Bronchial epithelial cell (primary cell): Measurements from ENCODE around the gene CYB5R3. TPM values are rescaled to one million over a fixed set of nuclear protein-coding genes. Genes with fewer than 3 reads are reported as not detected.
"Not testable (repeated sequence)": the region's sequence is repeated elsewhere in the genome, so short reads cannot be mapped to it uniquely, and the experiment has no call there.

Experiments
- DNase-seq: peaks from one replicate; pipeline ENCODE4 v3.0.0-alpha.2; 2010; ENCODE audit warnings: low read depth
- FAIRE-seq: peaks from 2 replicates; lab custom pipeline; 2011; peaks lifted over from hg19 to GRCh38; lab: Jason Lieb, UNC
- H3K27me3 ChIP-seq: 2 replicates; pipeline ENCODE4 v1.5.1; 2011; ENCODE audit warnings: low read length; ENCODE audit not compliant: control insufficient read depth, insufficient read depth
- H3K36me3 ChIP-seq: 2 replicates; pipeline ENCODE4 v1.5.1; 2011; ENCODE audit warnings: low read length; ENCODE audit not compliant: control insufficient read depth, insufficient read depth
- H3K4me3 ChIP-seq: 2 replicates; pipeline ENCODE4 v1.5.1; 2011; ENCODE audit warnings: mild to moderate bottlenecking, low read depth, low read length, control low read depth
- total RNA-seq: library from RNA; depleted of rRNA; stranded (reverse); fragments of >200 nt; gene quantifications from 2 replicates; pipeline ENCODE4 v1.2.1, GENCODE V29; 2014
- TF ChIP-seq, protein P1 (sequence below): IDR thresholded peaks from 2 replicates; pipeline ENCODE4 v1.5.1; 2011; ENCODE audit warnings: mild to moderate bottlenecking, moderate library complexity, low read length, control low read depth, inconsistent platforms; ENCODE audit not compliant: insufficient read depth, severe bottlenecking

CYB5R3 gene
- total RNA-seq, 1 donor from 2014 or later, result 9.0 TPM

- Histone ChIP-seq H3K4me3 (no peak overlapping the region), H3K27me3 (no peaks in the 10 kb centered on the region), H3K36me3 (no peaks in the 10 kb centered on the region)
- FAIRE-seq, result no peak
- TF ChIP-seq, protein P1, sequence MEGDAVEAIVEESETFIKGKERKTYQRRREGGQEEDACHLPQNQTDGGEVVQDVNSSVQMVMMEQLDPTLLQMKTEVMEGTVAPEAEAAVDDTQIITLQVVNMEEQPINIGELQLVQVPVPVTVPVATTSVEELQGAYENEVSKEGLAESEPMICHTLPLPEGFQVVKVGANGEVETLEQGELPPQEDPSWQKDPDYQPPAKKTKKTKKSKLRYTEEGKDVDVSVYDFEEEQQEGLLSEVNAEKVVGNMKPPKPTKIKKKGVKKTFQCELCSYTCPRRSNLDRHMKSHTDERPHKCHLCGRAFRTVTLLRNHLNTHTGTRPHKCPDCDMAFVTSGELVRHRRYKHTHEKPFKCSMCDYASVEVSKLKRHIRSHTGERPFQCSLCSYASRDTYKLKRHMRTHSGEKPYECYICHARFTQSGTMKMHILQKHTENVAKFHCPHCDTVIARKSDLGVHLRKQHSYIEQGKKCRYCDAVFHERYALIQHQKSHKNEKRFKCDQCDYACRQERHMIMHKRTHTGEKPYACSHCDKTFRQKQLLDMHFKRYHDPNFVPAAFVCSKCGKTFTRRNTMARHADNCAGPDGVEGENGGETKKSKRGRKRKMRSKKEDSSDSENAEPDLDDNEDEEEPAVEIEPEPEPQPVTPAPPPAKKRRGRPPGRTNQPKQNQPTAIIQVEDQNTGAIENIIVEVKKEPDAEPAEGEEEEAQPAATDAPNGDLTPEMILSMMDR, result no peak
- no peak for DNase-seq
Measured at GRCh38 chr22:42679691-42680090, 30.5 kb upstream of the CYB5R3 start.

- Histone ChIP-seq H3K27me3 (no peaks in the 10 kb centered on the region), H3K4me3 (no peak overlapping the region), H3K36me3 (no peaks in the 10 kb centered on the region)
- DNase-seq, result no peak
- TF ChIP-seq, protein P1, result no peak
- no peak for FAIRE-seq
Measured at GRCh38 chr22:42678894-42679293, 29.7 kb upstream of the CYB5R3 start.

DNA sequence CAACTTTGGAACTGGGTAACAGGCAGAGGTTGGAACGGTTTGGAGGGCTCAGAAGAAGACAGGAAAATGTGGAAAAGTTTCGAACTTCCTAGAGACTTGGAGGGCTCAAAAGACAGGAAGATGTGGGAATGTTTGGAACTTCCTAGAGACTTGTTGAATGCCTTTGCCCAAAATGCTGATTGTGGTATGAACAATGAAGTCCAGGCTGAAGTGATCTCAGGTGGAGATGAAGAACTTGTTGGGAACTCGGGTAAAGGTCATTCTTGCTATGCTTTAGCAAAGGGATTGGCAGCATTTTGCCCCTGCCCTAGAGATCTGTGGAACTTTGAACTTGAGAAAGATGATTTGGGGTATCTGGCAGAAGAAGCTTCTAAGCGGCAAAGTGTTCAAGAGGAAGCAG is 28.7 kb upstream of the CYB5R3 start:
- not testable (repeated sequence) for FAIRE-seq, DNase-seq

DNA sequence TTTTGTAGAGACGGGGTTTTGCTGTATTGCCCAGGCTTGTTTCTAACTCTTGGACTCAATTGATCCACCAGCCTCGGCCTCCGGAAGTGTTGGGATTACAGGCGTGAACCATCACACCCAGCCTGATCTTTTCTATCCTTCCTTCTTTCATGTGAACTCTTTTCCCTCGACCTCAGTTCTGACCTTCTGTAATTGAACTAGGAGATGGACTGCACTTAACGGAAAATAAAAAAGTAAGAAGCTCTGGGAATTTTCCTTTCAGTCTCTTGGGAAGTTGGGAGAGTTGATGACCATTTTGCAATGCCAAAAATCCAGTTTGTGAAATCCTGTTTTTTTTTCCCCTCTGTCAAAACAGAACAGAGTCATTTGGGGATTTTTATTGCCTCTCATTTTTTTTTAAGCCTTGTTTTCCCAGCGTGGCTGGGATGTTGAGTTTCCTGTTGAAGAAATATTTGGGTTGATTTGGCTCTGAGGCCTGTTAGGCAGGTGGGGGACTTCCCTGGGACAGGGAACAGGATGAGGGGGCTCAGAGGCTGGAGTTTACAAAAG is 26.9 kb upstream of the CYB5R3 start:
- DNase-seq (no peak), FAIRE-seq (no peak)
- no peaks in the 10 kb centered on the region for H3K27me3 ChIP-seq
- TF ChIP-seq, protein P1, result no peak
- no peaks in the 10 kb centered on the region for H3K36me3 ChIP-seq
- no peak overlapping the region for H3K4me3 ChIP-seq

More for the DNA sequence above, 28.7 kb upstream of the CYB5R3 start:
- H3K36me3 ChIP-seq, H3K4me3 ChIP-seq, H3K27me3 ChIP-seq: not testable (repeated sequence)

DNA sequence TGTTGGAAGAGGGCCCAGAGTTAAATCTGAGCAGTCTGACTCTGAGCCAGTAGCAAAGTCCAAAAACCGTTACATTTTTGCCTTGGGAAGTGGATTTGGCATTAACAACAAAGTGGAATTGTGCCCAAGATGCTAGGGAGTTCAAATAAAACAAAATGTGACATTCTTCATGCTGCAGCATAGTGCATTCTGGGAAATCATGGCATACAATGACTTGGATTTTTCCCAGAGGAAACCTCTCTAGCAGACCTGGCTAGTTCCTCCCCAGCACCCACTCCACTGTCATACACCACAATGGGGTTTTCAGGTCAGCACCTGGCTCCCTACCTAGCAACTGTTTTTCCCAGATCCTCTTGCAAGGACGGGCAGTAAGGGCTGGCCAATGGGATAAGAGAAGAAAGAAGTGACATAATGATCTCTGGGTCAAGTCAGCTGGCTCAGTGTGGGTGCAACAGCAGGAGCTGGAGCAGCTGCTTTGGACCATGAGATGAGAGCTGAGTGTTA is 24.8 kb upstream of the CYB5R3 start:
- H3K36me3 ChIP-seq, result no peaks in the 10 kb centered on the region
- FAIRE-seq (no peak), DNase-seq (no peak)
- H3K4me3 ChIP-seq, result no peak overlapping the region
- TF ChIP-seq, protein P1, result no peak
- no peaks in the 10 kb centered on the region for H3K27me3 ChIP-seq

DNA sequence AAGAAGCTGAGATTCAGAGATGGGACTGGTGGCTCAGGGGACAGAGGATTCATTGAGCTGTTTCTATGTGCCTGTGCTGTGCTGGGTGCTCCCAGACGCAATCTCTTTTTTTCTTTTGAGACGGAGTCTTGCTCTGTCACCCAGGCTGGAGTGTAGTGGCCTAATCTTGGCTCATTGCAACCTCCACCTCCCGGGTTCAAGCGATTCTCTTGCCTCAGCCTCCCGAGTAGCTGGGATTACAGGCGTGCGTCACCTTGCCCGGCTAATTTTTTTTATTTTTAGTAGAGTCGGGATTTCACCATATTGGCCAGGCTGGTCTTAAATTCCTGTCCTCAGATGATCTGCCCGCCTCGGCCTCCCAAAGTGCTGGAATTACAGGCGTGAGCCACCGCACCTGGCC is 23.9 kb upstream of the CYB5R3 start:
- H3K4me3 ChIP-seq, result not testable (repeated sequence)

More for the DNA sequence above, 23.9 kb upstream of the CYB5R3 start:
- not testable (repeated sequence) for DNase-seq, FAIRE-seq, H3K36me3 ChIP-seq, H3K27me3 ChIP-seq
